IMR-90 (cell line): ENCODE data around the gene CYSRT1.

Experiments used
- BHLHE40 ChIP-seq: fragments of 150-350 bp; IDR thresholded peaks from 2 replicates; pipeline ENCODE4 v1.6.1; 2016; ENCODE audit warnings: mild to moderate bottlenecking, low read depth, low read length
- MAFK ChIP-seq: IDR thresholded peaks from 2 replicates; pipeline ENCODE4 v1.6.1; 2012; ENCODE audit warnings: low read depth, low read length, improper control_type of control experiment
- MXI1 ChIP-seq: IDR thresholded peaks from 2 replicates; pipeline ENCODE4 v1.6.1; 2012; ENCODE audit warnings: low read depth, mild to moderate bottlenecking, low read length, moderate library complexity, borderline replicate concordance
- NFE2L2 ChIP-seq: fragments of 150-350 bp; IDR thresholded peaks from 2 replicates; pipeline ENCODE4 v1.6.1; 2016; ENCODE audit warnings: low read depth, mild to moderate bottlenecking, low read length
- POLR2A ChIP-seq: IDR thresholded peaks from 2 replicates; pipeline ENCODE4 v1.6.1; 2012; ENCODE audit warnings: mild to moderate bottlenecking, low read depth, low read length
- RAD21 ChIP-seq: IDR thresholded peaks from 2 replicates; pipeline ENCODE4 v1.6.1; 2012; ENCODE audit warnings: low read length, improper control_type of control experiment
- RFX5 ChIP-seq: IDR thresholded peaks from 2 replicates; pipeline ENCODE4 v1.8.0; 2012; ENCODE audit warnings: low read depth, mild to moderate bottlenecking, low read length, moderate library complexity
- TF ChIP-seq, protein P1 (sequence below): conservative IDR thresholded peaks from 2 replicates; pipeline ENCODE4 v1.5.1; 2012; ENCODE audit warnings: mild to moderate bottlenecking, low read depth, low read length, improper control_type of control experiment
- TF ChIP-seq, protein P2 (sequence below): fragments of 150-350 bp; IDR thresholded peaks from 2 replicates; pipeline ENCODE4 v1.6.1; 2017; ENCODE audit warnings: mild to moderate bottlenecking, antibody characterized with exemption, low read length, low read depth
- TF ChIP-seq, protein P3 (sequence below): fragments of 150-350 bp; IDR thresholded peaks from 2 replicates; pipeline ENCODE4 v1.6.1; 2016; ENCODE audit warnings: low read depth, mild to moderate bottlenecking, low read length, moderate library complexity, borderline replicate concordance

DNA sequence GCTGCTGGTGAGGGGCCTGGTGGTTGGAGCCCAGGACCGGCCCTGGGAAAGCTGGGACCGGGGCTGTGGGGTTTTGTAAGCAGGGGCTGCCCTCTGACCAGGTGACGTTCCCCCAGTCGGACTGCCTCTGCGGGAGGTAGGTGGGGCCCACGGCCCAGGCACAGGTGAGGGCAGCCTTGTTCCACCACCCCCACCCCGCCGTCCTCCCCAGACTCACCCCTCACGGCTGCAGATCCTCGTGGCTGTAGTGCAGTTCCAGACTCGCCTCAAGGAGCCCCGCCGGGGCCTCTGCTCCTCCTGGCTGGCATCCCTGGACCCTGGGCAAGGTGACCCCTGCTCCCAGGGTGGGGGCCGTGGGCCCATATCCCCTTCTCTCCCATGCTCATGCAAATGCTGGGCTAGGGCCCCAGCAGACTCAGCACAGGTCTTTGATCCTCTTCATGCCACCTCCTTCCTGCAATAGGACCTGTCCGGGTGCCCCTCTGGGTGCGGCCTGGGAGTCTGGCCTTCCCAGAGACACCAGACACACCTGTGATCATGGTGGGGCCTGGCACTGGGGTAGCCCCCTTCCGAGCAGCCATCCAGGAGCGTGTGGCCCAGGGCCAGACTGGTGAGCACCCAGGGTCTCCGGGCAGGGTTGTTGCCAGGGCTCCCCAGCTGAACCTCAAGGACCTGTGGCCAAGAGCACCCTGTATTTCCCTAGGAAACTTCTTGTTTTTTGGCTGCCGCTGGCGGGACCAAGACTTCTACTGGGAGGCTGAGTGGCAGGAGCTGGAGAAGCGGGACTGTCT lies 9.6 kb upstream of the CYSRT1 start:
- TF ChIP-seq MAFK (no peak), POLR2A (no peak), RFX5 (no peak), RAD21 (no peak), MXI1 (no peak), NFE2L2 (no peak), BHLHE40 (no peak)
- TF ChIP-seq, protein P1, sequence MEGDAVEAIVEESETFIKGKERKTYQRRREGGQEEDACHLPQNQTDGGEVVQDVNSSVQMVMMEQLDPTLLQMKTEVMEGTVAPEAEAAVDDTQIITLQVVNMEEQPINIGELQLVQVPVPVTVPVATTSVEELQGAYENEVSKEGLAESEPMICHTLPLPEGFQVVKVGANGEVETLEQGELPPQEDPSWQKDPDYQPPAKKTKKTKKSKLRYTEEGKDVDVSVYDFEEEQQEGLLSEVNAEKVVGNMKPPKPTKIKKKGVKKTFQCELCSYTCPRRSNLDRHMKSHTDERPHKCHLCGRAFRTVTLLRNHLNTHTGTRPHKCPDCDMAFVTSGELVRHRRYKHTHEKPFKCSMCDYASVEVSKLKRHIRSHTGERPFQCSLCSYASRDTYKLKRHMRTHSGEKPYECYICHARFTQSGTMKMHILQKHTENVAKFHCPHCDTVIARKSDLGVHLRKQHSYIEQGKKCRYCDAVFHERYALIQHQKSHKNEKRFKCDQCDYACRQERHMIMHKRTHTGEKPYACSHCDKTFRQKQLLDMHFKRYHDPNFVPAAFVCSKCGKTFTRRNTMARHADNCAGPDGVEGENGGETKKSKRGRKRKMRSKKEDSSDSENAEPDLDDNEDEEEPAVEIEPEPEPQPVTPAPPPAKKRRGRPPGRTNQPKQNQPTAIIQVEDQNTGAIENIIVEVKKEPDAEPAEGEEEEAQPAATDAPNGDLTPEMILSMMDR = no peak
- TF ChIP-seq, protein P2, sequence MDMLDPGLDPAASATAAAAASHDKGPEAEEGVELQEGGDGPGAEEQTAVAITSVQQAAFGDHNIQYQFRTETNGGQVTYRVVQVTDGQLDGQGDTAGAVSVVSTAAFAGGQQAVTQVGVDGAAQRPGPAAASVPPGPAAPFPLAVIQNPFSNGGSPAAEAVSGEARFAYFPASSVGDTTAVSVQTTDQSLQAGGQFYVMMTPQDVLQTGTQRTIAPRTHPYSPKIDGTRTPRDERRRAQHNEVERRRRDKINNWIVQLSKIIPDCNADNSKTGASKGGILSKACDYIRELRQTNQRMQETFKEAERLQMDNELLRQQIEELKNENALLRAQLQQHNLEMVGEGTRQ = no peak
- TF ChIP-seq, protein P3, sequence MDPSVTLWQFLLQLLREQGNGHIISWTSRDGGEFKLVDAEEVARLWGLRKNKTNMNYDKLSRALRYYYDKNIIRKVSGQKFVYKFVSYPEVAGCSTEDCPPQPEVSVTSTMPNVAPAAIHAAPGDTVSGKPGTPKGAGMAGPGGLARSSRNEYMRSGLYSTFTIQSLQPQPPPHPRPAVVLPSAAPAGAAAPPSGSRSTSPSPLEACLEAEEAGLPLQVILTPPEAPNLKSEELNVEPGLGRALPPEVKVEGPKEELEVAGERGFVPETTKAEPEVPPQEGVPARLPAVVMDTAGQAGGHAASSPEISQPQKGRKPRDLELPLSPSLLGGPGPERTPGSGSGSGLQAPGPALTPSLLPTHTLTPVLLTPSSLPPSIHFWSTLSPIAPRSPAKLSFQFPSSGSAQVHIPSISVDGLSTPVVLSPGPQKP = no peak
